LoVo (cell line): ENCODE measurements around the gene SYNJ2.

Experiments
- DNase-seq: peaks from one replicate; pipeline ENCODE4 v3.0.0-alpha.2; 2016; ENCODE audit warnings: low spot score

Gene SYNJ2

GRCh38 chr6:158142789-158143188 is 161.1 kb downstream of the SYNJ2 start:
- DNase-seq = no peak

GRCh38 chr6:158143700-158144099 is 162.0 kb downstream of the SYNJ2 start:
- DNase-seq = no peak
